Liver (tissue), 9 donors: ENCODE measurements around the gene QSOX1. TPM values are rescaled to one million over a fixed set of nuclear protein-coding genes. Genes with fewer than 3 reads are reported as not detected.

Source experiments
- DNase-seq: peaks from one replicate; pipeline ENCODE4 v3.0.0-alpha.2; 2017; ENCODE audit warnings: low spot score
- H3K27ac ChIP-seq, 2 donors: one replicate each; pipeline ENCODE4 v1.7.0; 2013; ENCODE audit warnings: inconsistent platforms in 2 of 2, low read length in 2 of 2, control low read depth in 1 of 2, low read depth in 1 of 2, mild to moderate bottlenecking in 1 of 2
- H3K27me3 ChIP-seq, 4 donors: one replicate each; pipeline versions ENCODE4 v1.6.1 to v1.7.0; 2013; ENCODE audit warnings: low read length in 3 of 4, inconsistent platforms in 1 of 4, mild to moderate bottlenecking in 1 of 4, moderate library complexity in 1 of 4; ENCODE audit not compliant: control insufficient read depth in 4 of 4, insufficient read depth in 4 of 4
- H3K36me3 ChIP-seq, 4 donors: one replicate each; pipeline versions ENCODE4 v1.6.1 to v1.7.0; 2013; ENCODE audit warnings: low read length in 3 of 4, mild to moderate bottlenecking in 3 of 4, low read depth in 1 of 4, moderate library complexity in 1 of 4; ENCODE audit not compliant: control insufficient read depth in 4 of 4, insufficient read depth in 3 of 4
- H3K4me1 ChIP-seq, 4 donors: one replicate each; pipeline versions ENCODE4 v1.6.1 to v1.7.0; 2013; ENCODE audit warnings: low read length in 3 of 4, mild to moderate bottlenecking in 3 of 4, moderate library complexity in 1 of 4; ENCODE audit not compliant: control insufficient read depth in 4 of 4, insufficient read depth in 4 of 4
- H3K4me3 ChIP-seq, 3 donors: one replicate each; pipeline versions ENCODE4 v1.6.1 to v1.7.0; 2013; ENCODE audit warnings: low read length in 3 of 3, control low read depth in 1 of 3, low read depth in 1 of 3, mild to moderate bottlenecking in 1 of 3
- H3K9ac ChIP-seq, 2 donors: one replicate each; pipeline ENCODE4 v1.7.0; 2013; ENCODE audit warnings: low read length in 2 of 2, mild to moderate bottlenecking in 2 of 2, moderate library complexity in 2 of 2, control low read depth in 1 of 2, low read depth in 1 of 2
- H3K9me3 ChIP-seq, 4 donors: one replicate each; pipeline versions ENCODE4 v1.6.1 to v1.7.0; 2013; ENCODE audit warnings: low read length in 3 of 4; ENCODE audit not compliant: control insufficient read depth in 4 of 4
- FOXA1 ChIP-seq: IDR thresholded peaks from 2 replicates; pipeline ENCODE4 v1.6.1; 2016; ENCODE audit warnings: antibody characterized with exemption
- FOXA2 ChIP-seq: IDR thresholded peaks from 2 replicates; pipeline ENCODE4 v1.6.1; 2016; ENCODE audit warnings: antibody characterized with exemption
- GABPA ChIP-seq, 2 donors: IDR thresholded peaks in 1 of 2; conservative IDR thresholded peaks in 1 of 2; 2 replicates each; pipeline ENCODE4 v1.6.1; 2016; ENCODE audit warnings: antibody characterized with exemption in 2 of 2, mild to moderate bottlenecking in 1 of 2, moderate library complexity in 1 of 2
- HNF4G ChIP-seq: IDR thresholded peaks from 2 replicates; pipeline ENCODE4 v1.6.1; 2016; ENCODE audit warnings: antibody characterized with exemption
- JUND ChIP-seq, 2 donors: IDR thresholded peaks; 2 replicates each; pipeline ENCODE4 v1.6.1; 2016; ENCODE audit warnings: antibody characterized with exemption in 2 of 2
- NR2F2 ChIP-seq: IDR thresholded peaks from 2 replicates; pipeline ENCODE4 v1.6.1; 2016; ENCODE audit warnings: antibody characterized with exemption
- RAD21 ChIP-seq, 2 donors: IDR thresholded peaks; 2 replicates each; pipeline ENCODE4 v1.6.1; 2016; ENCODE audit warnings: antibody characterized with exemption in 2 of 2, mild to moderate bottlenecking in 2 of 2
- RXRA ChIP-seq, 2 donors: IDR thresholded peaks; 2 replicates each; pipeline ENCODE4 v1.6.1; 2017 to 2018; ENCODE audit warnings: antibody characterized with exemption in 2 of 2, mild to moderate bottlenecking in 1 of 2
- TAF1 ChIP-seq: conservative IDR thresholded peaks from 2 replicates; pipeline ENCODE4 v1.6.1; 2016; ENCODE audit warnings: antibody characterized with exemption, mild to moderate bottlenecking
- YY1 ChIP-seq: IDR thresholded peaks from 2 replicates; pipeline ENCODE4 v1.6.1; 2016; ENCODE audit warnings: antibody characterized with exemption, mild to moderate bottlenecking
- WGBS: extraction: QIAGEN DNeasy Blood & Tissue Kit; methylation state at CpG from one replicate; pipeline ENCODE4 v1.1.7; 2013; 5-methylcytosine and 5-hydroxymethylcytosine counted together
- polyA plus RNA-seq, 2 donors: library from polyadenylated mRNA; stranded (reverse) in 1 of 2; unstranded in 1 of 2; fragments of 200-250 nt in 1 of 2; fragments of >200 nt in 1 of 2; fragmentation: Nextera tagmentation in 1 of 2; extraction: Ambion mirVana in 1 of 2; gene quantifications; one replicate each; pipeline versions ENCODE4 v1.2.1 to v1.2.3, GENCODE V29; 2013 to 2015
- total RNA-seq, 2 donors: library from RNA; depleted of rRNA; stranded (reverse); fragments of >200 nt; gene quantifications; one replicate each; pipeline ENCODE4 v1.2.3, GENCODE V29; 2014
- TF ChIP-seq, protein P1 (sequence below): fragments of 150-350 bp; IDR thresholded peaks from 2 replicates; pipeline ENCODE4 v1.5.1; 2017; ENCODE audit warnings: improper control_type of control experiment, low read depth, low read length; ENCODE audit not compliant: missing input control
- TF ChIP-seq, protein P2 (sequence below): IDR thresholded peaks from 2 replicates; pipeline ENCODE4 v1.6.1; 2016; ENCODE audit warnings: antibody characterized with exemption
- TF ChIP-seq, protein P3 (sequence below): IDR thresholded peaks from 2 replicates; pipeline ENCODE4 v1.6.1; 2016; ENCODE audit warnings: antibody characterized with exemption
- TF ChIP-seq, protein P4 (sequence below): IDR thresholded peaks from 2 replicates; pipeline ENCODE4 v1.6.1; 2016; ENCODE audit warnings: antibody characterized with exemption, mild to moderate bottlenecking
- TF ChIP-seq, protein P5 (sequence below): IDR thresholded peaks from 2 replicates; pipeline ENCODE4 v1.6.1; 2016; ENCODE audit warnings: antibody characterized with exemption
- donor health status: healthy.
- donor health status: healthy.
- donor health status: healthy.
- donor health status: healthy.
- donor health status: healthy.

QSOX1 gene
- total and polyA plus RNA-seq, 4 donors, result 14.3 to 49.2 (median 38.1) TPM

DNA sequence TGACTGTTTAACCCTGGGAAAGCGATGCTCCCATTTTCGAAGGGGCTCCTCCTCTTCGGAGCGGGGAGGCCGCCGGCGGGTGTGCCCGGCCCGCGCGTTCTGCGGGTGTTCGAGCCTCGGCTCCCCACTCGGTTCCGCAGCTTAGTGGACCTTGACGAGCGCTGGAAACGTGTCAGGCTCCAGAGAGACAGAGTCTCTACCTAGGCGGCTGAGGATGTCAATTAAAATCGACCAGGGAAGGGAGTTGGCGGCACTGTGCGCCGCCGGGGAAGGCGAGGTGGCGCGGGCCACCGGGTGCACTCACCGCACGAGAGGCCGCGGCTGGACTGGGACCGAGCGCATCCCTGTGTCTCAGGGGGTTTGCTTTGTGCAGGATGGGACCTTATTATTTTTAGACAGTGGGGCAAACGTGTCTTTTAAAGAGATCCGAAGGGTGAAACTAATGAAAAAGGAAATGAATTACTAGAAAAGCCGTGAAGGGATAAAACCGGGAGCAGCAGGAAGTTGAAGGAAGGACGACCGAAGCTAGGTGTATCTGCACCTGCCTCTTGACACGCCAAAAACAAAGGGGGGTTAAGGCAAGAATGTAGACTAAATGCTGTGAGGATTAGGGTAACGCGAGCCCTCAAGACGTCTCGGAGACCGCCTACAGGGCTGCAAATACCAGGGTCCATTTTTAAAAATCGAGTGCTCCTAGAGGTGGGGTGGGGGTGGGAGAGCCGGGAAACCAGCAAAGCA lies 81.0 kb downstream of the QSOX1 start:
- H3K36me3 ChIP-seq, result no peaks in the 10 kb centered on the region
- no peak overlapping the region for H3K27ac ChIP-seq
- no peak overlapping the region for H3K9ac ChIP-seq
- no peak for DNase-seq
- WGBS, result 7% methylated on average over 49 of the region's 49 CpGs
- H3K27me3 ChIP-seq, result peaks cover 16 to 45% (median 31%) of the 10 kb centered on the region in 4 donors
- no peak for TF ChIP-seq RAD21 (IDR thresholded peaks at IDR 0.05)
- TF ChIP-seq YY1, result no peak
- TF ChIP-seq, protein P1, sequence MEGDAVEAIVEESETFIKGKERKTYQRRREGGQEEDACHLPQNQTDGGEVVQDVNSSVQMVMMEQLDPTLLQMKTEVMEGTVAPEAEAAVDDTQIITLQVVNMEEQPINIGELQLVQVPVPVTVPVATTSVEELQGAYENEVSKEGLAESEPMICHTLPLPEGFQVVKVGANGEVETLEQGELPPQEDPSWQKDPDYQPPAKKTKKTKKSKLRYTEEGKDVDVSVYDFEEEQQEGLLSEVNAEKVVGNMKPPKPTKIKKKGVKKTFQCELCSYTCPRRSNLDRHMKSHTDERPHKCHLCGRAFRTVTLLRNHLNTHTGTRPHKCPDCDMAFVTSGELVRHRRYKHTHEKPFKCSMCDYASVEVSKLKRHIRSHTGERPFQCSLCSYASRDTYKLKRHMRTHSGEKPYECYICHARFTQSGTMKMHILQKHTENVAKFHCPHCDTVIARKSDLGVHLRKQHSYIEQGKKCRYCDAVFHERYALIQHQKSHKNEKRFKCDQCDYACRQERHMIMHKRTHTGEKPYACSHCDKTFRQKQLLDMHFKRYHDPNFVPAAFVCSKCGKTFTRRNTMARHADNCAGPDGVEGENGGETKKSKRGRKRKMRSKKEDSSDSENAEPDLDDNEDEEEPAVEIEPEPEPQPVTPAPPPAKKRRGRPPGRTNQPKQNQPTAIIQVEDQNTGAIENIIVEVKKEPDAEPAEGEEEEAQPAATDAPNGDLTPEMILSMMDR, result no peak
- no peak for TF ChIP-seq FOXA1
- TF ChIP-seq, protein P2, sequence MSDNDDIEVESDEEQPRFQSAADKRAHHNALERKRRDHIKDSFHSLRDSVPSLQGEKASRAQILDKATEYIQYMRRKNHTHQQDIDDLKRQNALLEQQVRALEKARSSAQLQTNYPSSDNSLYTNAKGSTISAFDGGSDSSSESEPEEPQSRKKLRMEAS, result no peak
- TF ChIP-seq HNF4G, result no peak
- TF ChIP-seq JUND (IDR thresholded peaks at IDR 0.05), result no peak
- peaks cover 20 to 41% (median 41%) of the 10 kb centered on the region in 4 donors for H3K4me1 ChIP-seq
- peak overlapping the region in 1 of 3 donors; percentile 40 for H3K4me3 ChIP-seq
- H3K9me3 ChIP-seq, result no peaks in the 10 kb centered on the region

DNA sequence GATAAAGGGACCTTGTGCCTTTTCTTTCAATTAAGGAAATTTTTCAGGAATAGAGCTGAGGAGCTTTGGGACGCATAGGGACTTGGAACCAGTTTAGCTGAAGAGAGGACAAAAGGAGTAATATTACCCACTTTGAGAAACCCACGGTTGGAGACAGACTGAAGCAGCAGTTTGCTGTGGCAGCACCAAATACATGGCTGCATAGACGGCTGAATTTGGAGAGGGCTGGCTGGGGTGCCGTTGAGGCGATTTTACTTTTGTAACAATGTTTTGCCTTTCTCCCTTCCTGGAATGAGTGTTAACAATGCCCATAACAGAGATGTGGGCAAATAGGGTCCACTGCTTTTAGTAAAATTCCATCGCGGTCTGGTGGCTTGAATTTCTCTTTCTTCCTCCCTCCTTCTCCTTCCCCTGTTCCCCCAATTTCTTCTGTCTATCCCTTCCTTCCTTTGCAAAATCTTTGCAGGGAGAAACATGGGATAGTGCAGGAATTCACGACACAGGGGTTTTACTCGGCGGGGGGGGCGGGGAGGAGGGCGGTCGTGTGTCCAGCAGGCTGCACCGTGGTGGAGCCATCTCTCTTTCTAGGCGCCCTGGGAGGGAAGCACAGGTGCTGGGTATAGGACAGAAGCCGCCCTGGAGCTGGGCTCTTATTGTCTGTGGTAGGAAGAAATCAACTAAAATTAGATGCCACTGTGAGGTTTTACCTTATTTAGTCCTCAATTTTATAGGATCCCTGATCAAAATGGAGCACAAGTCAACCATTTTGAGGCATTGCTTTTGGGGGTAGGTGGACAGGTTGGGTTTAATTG lies 82.2 kb downstream of the QSOX1 start:
- peaks cover 16 to 30% (median 29%) of the 10 kb centered on the region in 4 donors for H3K4me1 ChIP-seq
- DNase-seq, result no peak
- TF ChIP-seq RXRA (IDR thresholded peaks at IDR 0.05) (no peak), RAD21 (IDR thresholded peaks at IDR 0.05) (no peak), FOXA1 (no peak), GABPA (IDR thresholded peaks at IDR 0.05 in 1 of 2, conservative IDR thresholded peaks at IDR 0.05 in 1 of 2) (no peak), FOXA2 (no peak), NR2F2 (no peak), YY1 (no peak), TAF1 (no peak)
- TF ChIP-seq, protein P3, sequence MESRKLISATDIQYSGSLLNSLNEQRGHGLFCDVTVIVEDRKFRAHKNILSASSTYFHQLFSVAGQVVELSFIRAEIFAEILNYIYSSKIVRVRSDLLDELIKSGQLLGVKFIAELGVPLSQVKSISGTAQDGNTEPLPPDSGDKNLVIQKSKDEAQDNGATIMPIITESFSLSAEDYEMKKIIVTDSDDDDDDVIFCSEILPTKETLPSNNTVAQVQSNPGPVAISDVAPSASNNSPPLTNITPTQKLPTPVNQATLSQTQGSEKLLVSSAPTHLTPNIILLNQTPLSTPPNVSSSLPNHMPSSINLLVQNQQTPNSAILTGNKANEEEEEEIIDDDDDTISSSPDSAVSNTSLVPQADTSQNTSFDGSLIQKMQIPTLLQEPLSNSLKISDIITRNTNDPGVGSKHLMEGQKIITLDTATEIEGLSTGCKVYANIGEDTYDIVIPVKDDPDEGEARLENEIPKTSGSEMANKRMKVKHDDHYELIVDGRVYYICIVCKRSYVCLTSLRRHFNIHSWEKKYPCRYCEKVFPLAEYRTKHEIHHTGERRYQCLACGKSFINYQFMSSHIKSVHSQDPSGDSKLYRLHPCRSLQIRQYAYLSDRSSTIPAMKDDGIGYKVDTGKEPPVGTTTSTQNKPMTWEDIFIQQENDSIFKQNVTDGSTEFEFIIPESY, result no peak
- TF ChIP-seq, protein P4, sequence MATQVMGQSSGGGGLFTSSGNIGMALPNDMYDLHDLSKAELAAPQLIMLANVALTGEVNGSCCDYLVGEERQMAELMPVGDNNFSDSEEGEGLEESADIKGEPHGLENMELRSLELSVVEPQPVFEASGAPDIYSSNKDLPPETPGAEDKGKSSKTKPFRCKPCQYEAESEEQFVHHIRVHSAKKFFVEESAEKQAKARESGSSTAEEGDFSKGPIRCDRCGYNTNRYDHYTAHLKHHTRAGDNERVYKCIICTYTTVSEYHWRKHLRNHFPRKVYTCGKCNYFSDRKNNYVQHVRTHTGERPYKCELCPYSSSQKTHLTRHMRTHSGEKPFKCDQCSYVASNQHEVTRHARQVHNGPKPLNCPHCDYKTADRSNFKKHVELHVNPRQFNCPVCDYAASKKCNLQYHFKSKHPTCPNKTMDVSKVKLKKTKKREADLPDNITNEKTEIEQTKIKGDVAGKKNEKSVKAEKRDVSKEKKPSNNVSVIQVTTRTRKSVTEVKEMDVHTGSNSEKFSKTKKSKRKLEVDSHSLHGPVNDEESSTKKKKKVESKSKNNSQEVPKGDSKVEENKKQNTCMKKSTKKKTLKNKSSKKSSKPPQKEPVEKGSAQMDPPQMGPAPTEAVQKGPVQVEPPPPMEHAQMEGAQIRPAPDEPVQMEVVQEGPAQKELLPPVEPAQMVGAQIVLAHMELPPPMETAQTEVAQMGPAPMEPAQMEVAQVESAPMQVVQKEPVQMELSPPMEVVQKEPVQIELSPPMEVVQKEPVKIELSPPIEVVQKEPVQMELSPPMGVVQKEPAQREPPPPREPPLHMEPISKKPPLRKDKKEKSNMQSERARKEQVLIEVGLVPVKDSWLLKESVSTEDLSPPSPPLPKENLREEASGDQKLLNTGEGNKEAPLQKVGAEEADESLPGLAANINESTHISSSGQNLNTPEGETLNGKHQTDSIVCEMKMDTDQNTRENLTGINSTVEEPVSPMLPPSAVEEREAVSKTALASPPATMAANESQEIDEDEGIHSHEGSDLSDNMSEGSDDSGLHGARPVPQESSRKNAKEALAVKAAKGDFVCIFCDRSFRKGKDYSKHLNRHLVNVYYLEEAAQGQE, result no peak
- TF ChIP-seq, protein P1, result no peak
- TF ChIP-seq, protein P5, sequence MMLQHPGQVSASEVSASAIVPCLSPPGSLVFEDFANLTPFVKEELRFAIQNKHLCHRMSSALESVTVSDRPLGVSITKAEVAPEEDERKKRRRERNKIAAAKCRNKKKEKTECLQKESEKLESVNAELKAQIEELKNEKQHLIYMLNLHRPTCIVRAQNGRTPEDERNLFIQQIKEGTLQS, result no peak
- H3K4me3 ChIP-seq, result no peak overlapping the region
- peaks cover 16 to 45% (median 30%) of the 10 kb centered on the region in 4 donors for H3K27me3 ChIP-seq
- H3K9me3 ChIP-seq, result no peaks in the 10 kb centered on the region
- no peaks in the 10 kb centered on the region for H3K36me3 ChIP-seq
- 8% methylated on average over 16 of the region's 16 CpGs for WGBS
- no peak overlapping the region for H3K9ac ChIP-seq
- H3K27ac ChIP-seq, result no peak overlapping the region
